Transverse colon (tissue), 4 donors: ENCODE data around the gene BRSK2. TPM values are rescaled to one million over a fixed set of nuclear protein-coding genes. Genes with fewer than 3 reads are reported as not detected.

Source experiments
- DNase-seq: peaks from one replicate; pipeline ENCODE4 v3.0.0-alpha.2; 2019
- H3K27ac ChIP-seq, 4 donors: fragments of 200-600 bp; sonication (generic); 2 replicates each; pipeline ENCODE4 v1.5.1; 2016 to 2018; ENCODE audit warnings: inconsistent platforms in 4 of 4
- H3K27me3 ChIP-seq: fragments of 200-600 bp; sonication (generic); 2 replicates; pipeline ENCODE4 v1.5.1; 2017; ENCODE audit warnings: inconsistent platforms
- H3K36me3 ChIP-seq, 4 donors: fragments of 200-600 bp; sonication (generic); 2 replicates each; pipeline ENCODE4 v1.5.1; 2017 to 2019; ENCODE audit warnings: inconsistent platforms in 4 of 4
- H3K4me1 ChIP-seq, 4 donors: fragments of 200-600 bp; sonication (generic); 2 replicates each; pipeline ENCODE4 v1.5.1; 2017 to 2020; ENCODE audit warnings: inconsistent platforms in 4 of 4
- H3K4me3 ChIP-seq, 4 donors: fragments of 200-600 bp; sonication (generic); 1 replicate in 1 of 4; 2 replicates in 3 of 4; pipeline versions ENCODE4 v1.5.1 to v1.6.1; 2017 to 2019; ENCODE audit warnings: inconsistent platforms in 4 of 4
- H3K9me3 ChIP-seq, 2 donors: fragments of 200-600 bp; sonication (generic); 2 replicates each; pipeline ENCODE4 v1.5.1; 2017 to 2019; ENCODE audit warnings: inconsistent platforms in 2 of 2
- CTCF ChIP-seq, 5 experiments: fragments of 200-600 bp in 3 of 5; fragments of 450-650 bp in 2 of 5; sonication (generic) in 3 of 5; IDR thresholded peaks; 1 replicate in 2 of 5; 2 replicates in 3 of 5; pipeline ENCODE4 v1.5.1; 2016 to 2017; ENCODE audit warnings: antibody characterized with exemption in 5 of 5, inconsistent platforms in 3 of 5, mild to moderate bottlenecking in 2 of 5, moderate library complexity in 1 of 5
- EP300 ChIP-seq: sonication (generic); formaldehyde crosslinking; IDR thresholded peaks from one replicate; pipeline ENCODE4 v1.6.1; 2017; ENCODE audit warnings: antibody characterized with exemption, low read depth
- POLR2A ChIP-seq: fragments of 450-650 bp; IDR thresholded peaks from one replicate; pipeline ENCODE4 v1.6.1; 2016; ENCODE audit warnings: antibody characterized with exemption, mild to moderate bottlenecking, moderate library complexity
- POLR2AphosphoS5 ChIP-seq, 3 donors: sonication (generic); formaldehyde crosslinking; IDR thresholded peaks; one replicate each; pipeline ENCODE4 v1.6.1; 2016; ENCODE audit warnings: antibody characterized with exemption in 3 of 3
- WGBS, 2 donors: methylation state at CpG; one replicate each; pipeline ENCODE4 v1.1.5; 2018; ENCODE audit warnings: low coverage in 1 of 2; 5-methylcytosine and 5-hydroxymethylcytosine counted together
- in situ Hi-C, 4 donors: fragments of 200-750 bp; cut with MboI; loops; one replicate each; pipeline versions ENCODE4 v1.15.0 to v1.15.1; 2017; ENCODE audit warnings: low sequenced_read_pairs in 3 of 4, low pct_ligation_motif_present in 1 of 4, low pct_unique_long_range_greater_than_20kb in 1 of 4
- intact Hi-C: fragments of 100-400 bp; cut with DNase I; formaldehyde crosslinking; loops from one replicate; pipeline ENCODE4 v1.15.1; 2023; ENCODE audit warnings: low total_unique reads
- total RNA-seq, 4 donors: library from RNA; depleted of rRNA; stranded (reverse); fragments of >200 nt; gene quantifications; one replicate each; pipeline ENCODE4 v1.1.0, GENCODE V29; 2016

BRSK2 gene
- total RNA-seq, 4 donors from 2014 or later: 0.14 to 1.8 (median 0.95) TPM; not detected in 1

- peaks cover 8 to 19% (median 12%) of the 10 kb centered on the region in 4 donors for H3K4me1 ChIP-seq
- TF ChIP-seq EP300 (no peak), POLR2AphosphoS5 (IDR thresholded peaks at IDR 0.05) (no peak), CTCF (IDR thresholded peaks at IDR 0.05) (no peak), POLR2A (no peak)
- H3K27ac ChIP-seq: no peak overlapping the region
- intact Hi-C loops (no loop called here), in situ Hi-C loops (no loop called here)
- H3K9me3 ChIP-seq: no peaks in the 10 kb centered on the region
- peaks cover 65% of the 10 kb centered on the region for H3K27me3 ChIP-seq
- 75% methylated on average over 12 of the region's 12 CpGs; no CpG with 5 or more reads in 1 of the 2 donors for WGBS, 2 donors
- DNase-seq: no peak
- H3K4me3 ChIP-seq: no peak overlapping the region
- H3K36me3 ChIP-seq: no peaks in the 10 kb centered on the region
Measured at GRCh38 chr11:1392111-1392510, 2.4 kb downstream of the BRSK2 start.

- peaks cover 62% of the 10 kb centered on the region for H3K27me3 ChIP-seq
- H3K27ac ChIP-seq: no peak overlapping the region
- no peak for DNase-seq
- intact Hi-C loops: no loop called here
- 86 to 100% methylated on average over 5 to 18 of the region's 21 CpGs for WGBS, 2 donors
- TF ChIP-seq POLR2AphosphoS5 (IDR thresholded peaks at IDR 0.05): no peak
- TF ChIP-seq EP300: no peak
- TF ChIP-seq POLR2A: no peak
- TF ChIP-seq CTCF (IDR thresholded peaks at IDR 0.05): no peak
- no peaks in the 10 kb centered on the region for H3K36me3 ChIP-seq
- in situ Hi-C loops: no loop called here
- peaks cover 8 to 19% (median 12%) of the 10 kb centered on the region in 4 donors for H3K4me1 ChIP-seq
- no peak overlapping the region for H3K4me3 ChIP-seq
- H3K9me3 ChIP-seq: no peaks in the 10 kb centered on the region
Measured at GRCh38 chr11:1392561-1392960, 2.8 kb downstream of the BRSK2 start.

- Histone ChIP-seq H3K27ac (no peak overlapping the region), H3K4me1 (peaks cover 8 to 19% (median 12%) of the 10 kb centered on the region in 4 donors), H3K36me3 (no peaks in the 10 kb centered on the region), H3K9me3 (no peaks in the 10 kb centered on the region), H3K4me3 (no peak overlapping the region), H3K27me3 (peaks cover 56% of the 10 kb centered on the region)
- TF ChIP-seq POLR2AphosphoS5 (IDR thresholded peaks at IDR 0.05) (no peak), EP300 (no peak), CTCF (IDR thresholded peaks at IDR 0.05) (no peak), POLR2A (no peak)
- 91 to 98% methylated on average over 10 to 19 of the region's 19 CpGs for WGBS, 2 donors
- in situ Hi-C loops: no loop called here
- intact Hi-C loops: no loop called here
- no peak for DNase-seq
Measured at GRCh38 chr11:1393038-1393710, 3.4 kb downstream of the BRSK2 start.

- H3K4me1 ChIP-seq: peaks cover 0 to 9% (median 4%) of the 10 kb centered on the region in 4 donors
- WGBS, 2 donors: 91% methylated on average over 18 of the region's 29 CpGs; no CpG with 5 or more reads in 1 of the 2 donors
- in situ Hi-C loops: no loop called here
- H3K9me3 ChIP-seq: no peaks in the 10 kb centered on the region
- no peak overlapping the region for H3K27ac ChIP-seq
- TF ChIP-seq POLR2AphosphoS5 (IDR thresholded peaks at IDR 0.05) (no peak), CTCF (IDR thresholded peaks at IDR 0.05) (no peak)
- intact Hi-C loops: no loop called here
- no peak overlapping the region for H3K4me3 ChIP-seq
- no peaks in the 10 kb centered on the region for H3K36me3 ChIP-seq
- peaks cover 62% of the 10 kb centered on the region for H3K27me3 ChIP-seq
- no peak for DNase-seq
Measured at GRCh38 chr11:1394936-1395772, 5.4 kb downstream of the BRSK2 start.
